B cell (primary cell): Measurements from ENCODE around the gene MX1. TPM values are rescaled to one million over a fixed set of nuclear protein-coding genes. Genes with fewer than 3 reads are reported as not detected.

Experiments used
- ATAC-seq: fragments of 200-7000 bp; cut with Tn5 transposase; one replicate; pipeline ENCODE4 v1.10.0; 2021; ENCODE audit warnings: low read depth, mild to moderate bottlenecking, moderate number of reproducible peaks, moderate library complexity
- CTCF ChIA-PET: fragments of 350-600 bp; sonication (Branson Sonifier 250); formaldehyde crosslinking; loops from one replicate; lab custom pipeline; 2021; ENCODE audit warnings: antibody characterized with exemption, inconsistent platforms; lab: Charles Lee
- POLR2A ChIA-PET: fragments of 350-600 bp; sonication (Branson Sonifier 250); formaldehyde crosslinking; loops from one replicate; lab custom pipeline; 2021; ENCODE audit warnings: antibody characterized with exemption; lab: Charles Lee
- DNase-seq: peaks from one replicate; pipeline ENCODE4 v3.0.0; 2013
- H2AFZ ChIP-seq: 2 replicates; pipeline ENCODE4 v1.6.1; 2012; ENCODE audit warnings: mild to moderate bottlenecking, low read depth, low read length; ENCODE audit not compliant: insufficient read depth, poor library complexity, severe bottlenecking
- H3K27ac ChIP-seq, 2 donors: 1 replicate in 1 of 2; 2 replicates in 1 of 2; pipeline ENCODE4 v1.5.1; 2012 to 2013; ENCODE audit warnings: low read length in 2 of 2, mild to moderate bottlenecking in 2 of 2, moderate library complexity in 1 of 2
- H3K27me3 ChIP-seq, 4 experiments: fragments of 200-600 bp in 1 of 4; sonication (generic) in 1 of 4; replicated peaks in 1 of 4; 1 replicate in 2 of 4; 2 replicates in 2 of 4; pipeline versions ENCODE4 v1.6.1 to v1.7.0; 2013 to 2016; ENCODE audit warnings: low read length in 3 of 4, mild to moderate bottlenecking in 2 of 4, mixed read lengths in 1 of 4, moderate library complexity in 1 of 4; ENCODE audit not compliant: insufficient read depth in 4 of 4, control insufficient read depth in 3 of 4; ENCODE audit errors: control extremely low read depth in 1 of 4
- H3K36me3 ChIP-seq, 2 experiments: replicated peaks in 1 of 2; 1 replicate in 1 of 2; 2 replicates in 1 of 2; pipeline versions ENCODE4 v1.6.1 to v1.7.1; 2013; ENCODE audit warnings: low read length in 1 of 2; ENCODE audit not compliant: insufficient read depth in 2 of 2, control insufficient read depth in 1 of 2; ENCODE audit errors: control extremely low read depth in 1 of 2, extremely low read depth in 1 of 2
- H3K4me1 ChIP-seq, 2 donors: fragments of 200-600 bp in 1 of 2; sonication (generic) in 1 of 2; 1 replicate in 1 of 2; 2 replicates in 1 of 2; pipeline versions ENCODE4 v1.5.1 to v1.6.1; 2013 to 2017; ENCODE audit warnings: low read length in 2 of 2; ENCODE audit not compliant: control insufficient read depth in 2 of 2, insufficient read depth in 2 of 2
- H3K4me2 ChIP-seq: replicated peaks from 2 replicates; pipeline ENCODE3; 2012; ENCODE audit warnings: mild to moderate bottlenecking, low read depth, low read length; ENCODE audit not compliant: poor library complexity, severe bottlenecking
- H3K4me3 ChIP-seq, 5 experiments: fragments of 200-600 bp in 1 of 5; sonication (generic) in 1 of 5; 1 replicate in 3 of 5; 2 replicates in 2 of 5; pipeline versions ENCODE4 v1.5.1 to v1.7.0; 2011 to 2016; ENCODE audit warnings: low read length in 4 of 5, mild to moderate bottlenecking in 4 of 5, low read depth in 2 of 5, control low read depth in 1 of 5, moderate library complexity in 1 of 5; ENCODE audit not compliant: insufficient read depth in 1 of 5; ENCODE audit errors: control extremely low read depth in 1 of 5, extremely low read depth in 1 of 5
- H3K79me2 ChIP-seq: fragments of 200-600 bp; sonication (generic); one replicate; pipeline ENCODE4 v1.6.0; 2016; ENCODE audit warnings: low read length; ENCODE audit not compliant: control insufficient read depth, insufficient read depth
- H3K9ac ChIP-seq: fragments of 200-600 bp; sonication (generic); 2 replicates; pipeline ENCODE4 v1.6.1; 2017; ENCODE audit warnings: mild to moderate bottlenecking, low read length, moderate library complexity
- H3K9me3 ChIP-seq, 3 donors: one replicate each; pipeline versions ENCODE4 v1.6.1 to v1.7.1; 2013; ENCODE audit warnings: low read length in 2 of 3; ENCODE audit not compliant: control insufficient read depth in 2 of 3, insufficient read depth in 1 of 3; ENCODE audit errors: control extremely low read depth in 1 of 3
- H4K20me1 ChIP-seq: 2 replicates; pipeline ENCODE4 v1.6.0; 2012; ENCODE audit warnings: mild to moderate bottlenecking, low read length; ENCODE audit not compliant: insufficient read depth, control insufficient read depth, poor library complexity, severe bottlenecking
- H3K27ac Mint-ChIP-seq: one replicate; pipeline ENCODE4 v1.8.0; 2021; ENCODE audit warnings: mixed read lengths
- H3K27me3 Mint-ChIP-seq: one replicate; pipeline ENCODE4 v1.8.0; 2021; ENCODE audit warnings: mixed read lengths
- H3K4me1 Mint-ChIP-seq: one replicate; pipeline ENCODE4 v1.8.0; 2021; ENCODE audit warnings: mixed read lengths
- H3K4me3 Mint-ChIP-seq: one replicate; pipeline ENCODE4 v1.8.0; 2021; ENCODE audit warnings: mixed read lengths
- H3K9me3 Mint-ChIP-seq: one replicate; pipeline ENCODE4 v1.8.0; 2022; ENCODE audit warnings: mixed read lengths; ENCODE audit not compliant: insufficient read depth
- CTCF ChIP-seq: fragments of 200-600 bp; IDR thresholded peaks from one replicate; pipeline ENCODE4 v1.8.0; 2022; ENCODE audit warnings: antibody characterized with exemption, mild to moderate bottlenecking
- EZH2 ChIP-seq: IDR thresholded peaks from 2 replicates; pipeline ENCODE4 v1.6.1; 2012; ENCODE audit warnings: borderline replicate concordance, low read depth, mild to moderate bottlenecking, moderate library complexity, low read length; ENCODE audit not compliant: insufficient read depth, poor library complexity, severe bottlenecking
- whole genome bisulfite sequencing: methylation state at CpG from one replicate; pipeline ENCODE4 v1.1.5; 2013; ENCODE audit warnings: missing lambda C conversion rate; ENCODE audit not compliant: insufficient coverage; 5-methylcytosine and 5-hydroxymethylcytosine counted together
- intact Hi-C: fragments of 100-400 bp; cut with micrococcal nuclease; formaldehyde crosslinking; loops from one replicate; pipeline ENCODE4 v1.10.0; 2022
- polyA minus RNA-seq: library from RNA; depleted of rRNA, polyadenylated mRNA; stranded (reverse); fragments of >200 nt; gene quantifications from 2 replicates; pipeline ENCODE4 v1.2.3, GENCODE V29; 2012
- polyA plus RNA-seq: library from polyadenylated mRNA; depleted of rRNA; stranded (reverse); fragments of >200 nt; gene quantifications from 2 replicates; pipeline ENCODE4 v1.2.3, GENCODE V29; 2012
- total RNA-seq, 2 donors: library from RNA; stranded (reverse); fragments of 120-200 nt in 1 of 2; gene quantifications; 1 replicate in 1 of 2; 2 replicates in 1 of 2; pipeline versions ENCODE4 v1.2.3 to v1.2.4, GENCODE V29; 2013 to 2022

The MX1 gene
- 61.8 and 62.9 TPM in 2 replicates for total RNA-seq
- total RNA-seq (2013): 104 TPM
- polyA plus RNA-seq: 56.3 and 57.6 TPM in 2 replicates
- 93.8 and 116 TPM in 2 replicates for polyA minus RNA-seq

GRCh38 chr21:41425954-41426675, at the start of gene MX1:
Gene MX1, plus strand, starts transcription at chr21:41426239. Its CDS starts 5,832 bp downstream, at chr21:41432071.
- H3K4me3 ChIP-seq: peak within 1 kb of the TSS; percentile 57 to 93 (median 74)
- DNase-seq (peak; percentile 82), ATAC-seq (peak; percentile 95)
- peaks cover 3 to 29% of the 10 kb centered on the region in 2 experiments for H3K36me3 ChIP-seq
- Mint-ChIP-seq H3K4me1 (peaks cover 75% of the 10 kb centered on the region), H3K27me3 (no peaks in the 10 kb centered on the region), H3K27ac (peak within 1 kb of the TSS; percentile 98), H3K4me3 (peak within 1 kb of the TSS; percentile 99), H3K9me3 (no peaks in the 10 kb centered on the region)
- peak within 1 kb of the TSS; percentile 69 to 83 for H3K27ac ChIP-seq
- H3K79me2 ChIP-seq: peaks cover 12% of the 10 kb centered on the region
- 1% methylated on average over 60 of the region's 65 CpGs for WGBS
- POLR2A ChIA-PET: interaction anchor here (2.1 kb wide), 1 partner anchor 57 kb away, joined by 17 read pairs; no protein-coding TSS in a partner anchor
- H3K9me3 ChIP-seq: peaks cover 0 to 2% (median 0%) of the 10 kb centered on the region in 3 donors
- peaks cover 55 to 71% of the 10 kb centered on the region in 2 donors for H3K4me1 ChIP-seq
- no peak for TF ChIP-seq CTCF
- TF ChIP-seq EZH2: no peak
- peak within 1 kb of the TSS; percentile 80 for H3K9ac ChIP-seq
- CTCF ChIA-PET: interaction anchor here (1.7 to 4.4 kb wide), 3 partner anchors 34 to 143 kb away, joined by 3 to 23 read pairs (median 15); no protein-coding TSS in a partner anchor
- intact Hi-C loops: loop anchor here (1.0 to 2.0 kb wide), 2 partner anchors 57 to 258 kb away; partner anchors contain the start of gene BACE2
- peak within 1 kb of the TSS; percentile 87 for H2AFZ ChIP-seq
- peaks cover 3% of the 10 kb centered on the region for H4K20me1 ChIP-seq
- H3K27me3 ChIP-seq: no peaks in the 10 kb centered on the region
- H3K4me2 ChIP-seq: peak within 1 kb of the TSS; percentile 95

- WGBS: 96% methylated on average over 15 of the region's 16 CpGs
- H4K20me1 ChIP-seq: peaks cover 24% of the 10 kb centered on the region
- intact Hi-C loops: no loop called here
Measured at GRCh38 chr21:41377715-41378114, 48.3 kb upstream of the MX1 start.

More at GRCh38 chr21:41377715-41378114, 48.3 kb upstream of the MX1 start:
- Histone ChIP-seq H3K9me3 (peaks cover 0 to 12% (median 0%) of the 10 kb centered on the region in 3 donors), H3K4me1 (no peaks in the 10 kb centered on the region), H3K36me3 (peaks cover 3 to 65% of the 10 kb centered on the region in 2 experiments), H3K79me2 (peaks cover 39% of the 10 kb centered on the region), H3K4me3 (no peak overlapping the region), H3K27ac (no peak overlapping the region), H3K4me2 (no peak overlapping the region), H3K27me3 (no peaks in the 10 kb centered on the region), H2AFZ (no peak overlapping the region), H3K9ac (no peak overlapping the region)
- Mint-ChIP-seq H3K27ac (no peak overlapping the region), H3K4me1 (peaks cover 4% of the 10 kb centered on the region), H3K9me3 (no peaks in the 10 kb centered on the region), H3K27me3 (no peaks in the 10 kb centered on the region), H3K4me3 (no peak overlapping the region)
- ChIA-PET CTCF (interaction anchor here (2.5 kb wide), 1 partner anchor 9 kb away, joined by 10 read pairs; no protein-coding TSS in a partner anchor), POLR2A (no interaction called here)
- TF ChIP-seq EZH2 (no peak), CTCF (no peak)
- DNase-seq (no peak), ATAC-seq (no peak)
